Right atrium auricular region (tissue), 2 donors: ENCODE measurements around the gene POGK. TPM values are rescaled to one million over a fixed set of nuclear protein-coding genes. Genes with fewer than 3 reads are reported as not detected.

Experiments
- DNase-seq: peaks from one replicate; pipeline ENCODE4 v3.0.0-alpha.2; 2019; ENCODE audit warnings: low spot score
- H3K27ac ChIP-seq, 2 donors: fragments of 200-600 bp; sonication (generic); 1 replicate in 1 of 2; 2 replicates in 1 of 2; pipeline ENCODE4 v1.5.1; 2016 to 2019
- H3K27me3 ChIP-seq, 2 donors: fragments of 200-600 bp; sonication (generic); one replicate each; pipeline versions ENCODE4 v1.5.1 to v1.6.0; 2017 to 2019
- H3K36me3 ChIP-seq: fragments of 200-600 bp; sonication (generic); one replicate; pipeline ENCODE4 v1.5.1; 2016
- H3K4me1 ChIP-seq, 2 donors: fragments of 200-600 bp; sonication (generic); one replicate each; pipeline versions ENCODE4 v1.5.1 to v1.6.0; 2017 to 2019
- H3K4me3 ChIP-seq, 2 donors: fragments of 200-600 bp; sonication (generic); 1 replicate in 1 of 2; 2 replicates in 1 of 2; pipeline ENCODE4 v1.5.1; 2017 to 2019; ENCODE audit warnings: mild to moderate bottlenecking in 1 of 2, moderate library complexity in 1 of 2
- H3K9me3 ChIP-seq, 2 donors: fragments of 200-600 bp; sonication (generic); one replicate each; pipeline ENCODE4 v1.5.1; 2019
- CTCF ChIP-seq, 2 donors: fragments of 200-600 bp; sonication (generic); IDR thresholded peaks; one replicate each; pipeline ENCODE4 v1.5.1; 2019; ENCODE audit warnings: antibody characterized with exemption in 2 of 2
- total RNA-seq, 2 donors: library from RNA; depleted of rRNA; stranded (reverse); fragments of >200 nt; gene quantifications; one replicate each; pipeline ENCODE4 v1.1.0, GENCODE V29; 2016

POGK gene
- total RNA-seq, 2 donors from 2014 or later = 15.8 to 20.2 TPM

DNA sequence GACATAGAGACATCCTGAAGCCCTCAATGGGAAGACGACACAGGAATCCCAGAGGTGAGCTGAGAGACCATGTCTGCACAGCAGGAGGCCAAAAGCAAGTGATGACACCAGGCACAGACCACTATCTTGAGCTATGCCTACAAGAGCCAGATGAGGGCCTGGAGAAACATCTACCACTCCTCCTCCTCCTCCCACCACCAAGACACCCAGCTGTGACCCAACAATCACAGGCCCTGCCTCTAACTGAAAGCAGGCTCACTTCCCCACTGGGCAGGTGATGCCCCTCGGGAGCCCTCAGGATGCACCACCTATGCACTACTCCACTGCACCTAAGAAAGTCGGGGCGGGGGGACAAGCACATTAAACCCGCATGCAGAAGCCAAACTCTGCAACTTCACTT is 20.3 kb downstream of the POGK start:
- no peak for DNase-seq
- H3K4me1 ChIP-seq = peaks cover 0 to 15% of the 10 kb centered on the region in 2 donors
- no peak for TF ChIP-seq CTCF (IDR thresholded peaks at IDR 0.05)
- H3K27me3 ChIP-seq = no peaks in the 10 kb centered on the region
- no peaks in the 10 kb centered on the region for H3K9me3 ChIP-seq
- no peak overlapping the region for H3K4me3 ChIP-seq
- no peak overlapping the region for H3K27ac ChIP-seq
- peaks cover 54% of the 10 kb centered on the region for H3K36me3 ChIP-seq

DNA sequence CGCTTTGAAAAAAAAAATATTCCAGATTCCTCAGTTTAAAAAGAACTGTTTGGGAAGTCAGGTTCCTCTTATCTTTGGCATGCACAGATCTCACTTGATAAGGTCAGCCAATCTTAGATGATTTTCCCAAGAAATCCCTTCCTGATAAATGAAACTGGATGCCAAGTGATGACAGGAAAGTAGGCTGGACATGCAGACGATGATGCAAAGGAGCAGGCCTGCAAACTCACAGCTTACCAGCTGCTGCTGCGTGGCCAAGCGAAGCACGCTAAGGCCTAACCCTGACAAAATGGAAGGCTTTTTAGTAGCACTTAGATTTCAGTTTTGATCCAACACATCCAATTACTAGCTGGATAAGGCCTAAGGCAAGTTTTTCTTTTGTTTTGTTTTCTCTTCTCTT is 26.7 kb downstream of the POGK start:
- DNase-seq = no peak
- H3K27ac ChIP-seq = no peak overlapping the region

DNA sequence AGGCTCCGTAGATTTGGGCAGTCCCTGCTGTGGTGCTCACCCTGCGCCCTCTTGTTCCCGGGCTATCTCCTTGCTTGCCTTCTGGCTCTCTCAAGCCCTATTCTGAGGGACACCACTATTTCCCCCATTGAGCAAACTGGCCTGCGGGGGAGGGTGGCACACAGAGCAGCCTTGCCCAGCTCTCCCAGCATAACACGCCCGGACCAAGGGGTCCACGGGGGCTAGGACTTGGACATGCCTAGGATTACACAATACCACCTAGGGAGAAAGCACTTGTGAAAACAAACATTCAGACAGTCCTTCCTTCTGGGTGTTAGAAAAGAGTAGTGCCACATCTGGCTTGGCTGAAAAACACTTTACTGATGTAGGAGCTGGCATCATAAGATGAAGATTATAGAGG is 29.4 kb downstream of the POGK start:
- Histone ChIP-seq H3K27ac (no peak overlapping the region), H3K4me3 (no peak overlapping the region), H3K36me3 (peaks cover 33% of the 10 kb centered on the region), H3K9me3 (no peaks in the 10 kb centered on the region), H3K27me3 (no peaks in the 10 kb centered on the region), H3K4me1 (peaks cover 0 to 35% of the 10 kb centered on the region in 2 donors)
- no peak for DNase-seq
- no peak for TF ChIP-seq CTCF (IDR thresholded peaks at IDR 0.05)

More for the DNA sequence above, 26.7 kb downstream of the POGK start:
- H3K4me1 ChIP-seq = peaks cover 0 to 14% of the 10 kb centered on the region in 2 donors
- no peaks in the 10 kb centered on the region for H3K9me3 ChIP-seq
- H3K27me3 ChIP-seq = no peaks in the 10 kb centered on the region
- peaks cover 60% of the 10 kb centered on the region for H3K36me3 ChIP-seq
- TF ChIP-seq CTCF (IDR thresholded peaks at IDR 0.05) = no peak
- H3K4me3 ChIP-seq = no peak overlapping the region

DNA sequence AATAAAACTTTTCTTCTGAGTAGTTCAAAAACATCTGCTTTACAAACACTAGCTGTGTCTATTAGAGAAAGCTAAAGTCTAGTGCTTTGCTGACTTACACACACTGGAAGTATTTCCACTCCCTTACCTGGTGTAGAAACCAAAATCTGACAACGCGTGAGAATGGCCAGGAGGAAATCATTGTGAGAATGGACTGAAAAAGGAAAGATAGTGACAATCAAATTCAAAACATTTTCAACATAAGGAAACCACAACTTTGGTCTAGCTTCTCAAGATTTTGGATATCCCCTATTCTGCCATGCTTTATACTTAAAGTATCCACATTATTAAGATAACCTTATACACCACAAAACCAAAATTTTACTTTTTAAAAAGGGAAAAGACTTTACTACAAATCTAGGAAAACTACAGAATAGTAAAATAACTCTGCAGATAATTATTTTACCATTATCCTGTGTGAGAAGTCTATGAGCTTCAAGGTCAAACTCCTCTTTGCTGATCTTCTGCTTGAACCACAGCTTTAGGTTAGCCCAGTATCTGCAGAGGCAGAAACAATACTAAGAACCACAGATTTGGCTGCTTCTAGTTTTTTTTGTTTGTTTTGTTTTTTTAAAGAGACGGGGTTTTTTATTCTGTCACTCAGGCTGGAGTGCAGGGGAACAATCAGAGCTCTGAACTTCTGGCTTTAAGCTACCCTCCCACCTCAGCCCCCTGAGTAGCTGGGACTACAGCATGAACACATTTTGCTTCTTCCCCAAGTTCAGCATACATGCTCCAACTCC is 30.2 kb downstream of the POGK start:
- Histone ChIP-seq H3K4me3 (no peak overlapping the region), H3K36me3 (peaks cover 26% of the 10 kb centered on the region), H3K27me3 (no peaks in the 10 kb centered on the region), H3K27ac (no peak overlapping the region), H3K4me1 (peaks cover 0 to 42% of the 10 kb centered on the region in 2 donors), H3K9me3 (no peaks in the 10 kb centered on the region)
- no peak for TF ChIP-seq CTCF (IDR thresholded peaks at IDR 0.05)
- no peak for DNase-seq

DNA sequence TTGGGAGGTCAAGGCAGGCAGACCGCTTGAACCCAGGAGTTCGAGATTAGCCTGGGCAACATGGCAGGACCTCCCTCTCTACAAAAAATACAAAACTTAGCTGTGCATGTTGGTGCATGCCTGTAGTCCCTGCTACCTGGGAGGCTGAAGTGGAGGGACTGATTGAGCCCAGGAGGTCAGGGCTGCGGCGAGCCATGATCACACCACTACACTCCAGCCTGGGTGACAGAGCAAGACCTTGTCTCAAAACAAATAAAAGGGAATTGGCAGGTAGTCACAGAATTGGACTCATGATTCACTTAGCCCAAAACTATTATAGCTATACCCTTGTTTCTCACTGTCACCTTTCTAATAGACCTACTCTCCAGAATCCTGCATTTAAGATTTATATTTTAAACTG is 31.3 kb downstream of the POGK start:
- Histone ChIP-seq H3K27ac (no peak overlapping the region), H3K4me3 (no peak overlapping the region), H3K36me3 (peaks cover 22% of the 10 kb centered on the region), H3K9me3 (no peaks in the 10 kb centered on the region), H3K4me1 (peaks cover 0 to 53% of the 10 kb centered on the region in 2 donors), H3K27me3 (no peaks in the 10 kb centered on the region)
- TF ChIP-seq CTCF (IDR thresholded peaks at IDR 0.05) = no peak
- no peak for DNase-seq

- Histone ChIP-seq H3K27ac (no peak overlapping the region), H3K9me3 (no peaks in the 10 kb centered on the region), H3K27me3 (no peaks in the 10 kb centered on the region), H3K4me3 (no peak overlapping the region), H3K4me1 (peaks cover 0 to 56% of the 10 kb centered on the region in 2 donors), H3K36me3 (no peaks in the 10 kb centered on the region)
- TF ChIP-seq CTCF (IDR thresholded peaks at IDR 0.05) = no peak
- DNase-seq = no peak
Measured at GRCh38 chr1:166874464-166874863, 35.2 kb downstream of the POGK start.
